ENCODE measurements around the gene MAPT. TPM values are rescaled to one million over a fixed set of nuclear protein-coding genes. Genes with fewer than 3 reads are reported as not detected.
A peak's percentile ranks its signal among the peaks of the same experiment; 100 is the strongest.
"Not testable (repeated sequence)": the region's sequence is repeated elsewhere in the genome, so short reads cannot be mapped to it uniquely, and the experiment has no call there.

Gene MAPT
- total RNA-seq, 1 donor from 2014 or later, result 0.83 TPM

DNA sequence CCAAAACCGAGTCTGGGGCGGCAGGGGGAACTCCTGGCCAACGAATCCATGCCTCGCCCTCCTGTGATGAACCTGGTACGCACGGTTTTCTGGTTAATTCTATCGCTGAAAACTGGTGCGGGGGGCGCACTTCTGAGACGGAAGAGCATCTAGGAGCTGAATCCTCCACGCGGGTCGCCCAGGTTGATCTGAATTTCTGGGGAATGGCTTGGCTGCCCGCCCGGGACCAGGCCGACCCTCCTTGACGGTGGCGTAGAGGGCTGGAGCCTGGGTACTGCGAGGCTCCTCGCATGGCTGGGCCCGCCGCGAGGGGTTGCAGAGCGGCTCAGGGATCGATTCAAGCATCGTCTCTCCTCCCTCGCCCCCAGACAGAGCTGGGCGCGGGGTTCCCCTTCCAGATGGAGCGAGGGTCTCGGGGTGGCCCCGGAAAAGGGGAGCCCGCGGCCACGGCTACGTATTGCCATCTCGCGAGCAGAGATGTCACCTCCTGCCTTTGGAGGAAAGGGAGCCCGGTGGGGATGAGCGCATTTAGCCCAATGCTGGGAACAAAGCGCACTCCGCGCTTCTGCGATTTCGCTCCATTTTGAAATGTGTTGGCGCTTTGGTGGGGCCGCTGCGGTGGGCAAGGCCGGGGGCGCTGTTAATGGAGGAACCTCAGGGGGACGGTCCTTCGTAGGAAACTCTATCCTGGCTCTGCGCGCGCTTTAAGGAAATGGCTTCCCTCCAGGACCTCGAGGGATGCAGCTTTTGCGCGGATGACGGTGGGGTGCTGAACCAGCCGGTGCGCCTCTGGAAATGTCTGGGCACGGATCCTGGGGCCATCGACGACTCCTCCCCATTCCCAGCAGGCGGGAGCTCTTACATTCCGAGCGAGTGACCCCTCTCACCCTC is 2.7 kb downstream of the MAPT start:
- ATAC-seq, result no peak
- no peak for DNase-seq (ENCODE audit: low spot score)

GRCh38 chr17:45900136-45900535 is 5.8 kb downstream of the MAPT start:
- no peak for DNase-seq (ENCODE audit: low spot score)
- ATAC-seq, result no peak

- no peak for DNase-seq (ENCODE audit: low spot score)
- ATAC-seq, result no peak
Observed at GRCh38 chr17:45900723-45901415, 6.5 kb downstream of the MAPT start.

- DNase-seq (ENCODE audit: low spot score) (peak; percentile 85), ATAC-seq (peak; percentile 72)
Observed at GRCh38 chr17:45902892-45903346, 8.6 kb downstream of the MAPT start.

DNA sequence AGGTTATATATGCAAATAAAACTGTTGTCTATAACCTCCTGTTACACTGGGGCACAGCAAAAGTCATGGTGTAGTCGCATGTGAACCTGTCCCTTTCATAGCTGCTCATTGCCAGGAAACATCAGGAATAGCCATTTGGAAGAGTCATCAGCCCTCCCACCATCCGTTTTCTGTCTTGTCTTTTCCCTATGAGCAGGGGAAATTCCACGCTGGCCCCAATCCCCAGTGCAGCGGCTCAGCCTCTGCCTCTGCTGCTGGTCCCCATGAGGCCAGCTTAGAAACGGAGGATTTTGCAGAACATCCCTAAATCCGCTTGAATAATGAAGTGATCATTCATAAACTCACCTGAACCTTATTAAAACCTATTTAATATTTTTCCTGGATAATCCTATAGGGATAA is 10.5 kb downstream of the MAPT start:
- DNase-seq (ENCODE audit: low spot score) (no peak), ATAC-seq (no peak)

DNA sequence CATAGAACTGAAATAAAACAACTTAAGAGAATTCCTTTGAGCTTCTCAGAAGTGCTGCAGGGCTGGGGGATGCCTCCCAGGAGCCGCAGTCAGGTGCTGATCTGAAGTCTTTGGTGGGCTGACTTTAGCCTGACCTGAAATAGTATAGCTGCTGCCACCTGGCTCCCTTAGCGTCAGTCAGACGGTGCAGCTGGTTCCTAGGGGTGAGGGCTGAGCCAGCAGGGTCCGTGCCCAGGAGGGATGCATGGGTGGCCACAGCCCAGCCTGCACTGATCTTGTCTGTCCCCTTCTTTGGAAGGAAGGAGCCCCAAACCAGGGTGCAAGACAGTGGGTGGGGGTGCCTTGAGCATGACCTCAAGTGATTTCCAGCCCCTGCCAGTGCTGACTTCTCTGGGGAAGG is 11.5 kb downstream of the MAPT start:
- no peak for ATAC-seq
- no peak for DNase-seq (ENCODE audit: low spot score)

- no peak for ATAC-seq
- DNase-seq (ENCODE audit: low spot score), result no peak
Observed at GRCh38 chr17:45906237-45906636, 11.9 kb downstream of the MAPT start.

DNA sequence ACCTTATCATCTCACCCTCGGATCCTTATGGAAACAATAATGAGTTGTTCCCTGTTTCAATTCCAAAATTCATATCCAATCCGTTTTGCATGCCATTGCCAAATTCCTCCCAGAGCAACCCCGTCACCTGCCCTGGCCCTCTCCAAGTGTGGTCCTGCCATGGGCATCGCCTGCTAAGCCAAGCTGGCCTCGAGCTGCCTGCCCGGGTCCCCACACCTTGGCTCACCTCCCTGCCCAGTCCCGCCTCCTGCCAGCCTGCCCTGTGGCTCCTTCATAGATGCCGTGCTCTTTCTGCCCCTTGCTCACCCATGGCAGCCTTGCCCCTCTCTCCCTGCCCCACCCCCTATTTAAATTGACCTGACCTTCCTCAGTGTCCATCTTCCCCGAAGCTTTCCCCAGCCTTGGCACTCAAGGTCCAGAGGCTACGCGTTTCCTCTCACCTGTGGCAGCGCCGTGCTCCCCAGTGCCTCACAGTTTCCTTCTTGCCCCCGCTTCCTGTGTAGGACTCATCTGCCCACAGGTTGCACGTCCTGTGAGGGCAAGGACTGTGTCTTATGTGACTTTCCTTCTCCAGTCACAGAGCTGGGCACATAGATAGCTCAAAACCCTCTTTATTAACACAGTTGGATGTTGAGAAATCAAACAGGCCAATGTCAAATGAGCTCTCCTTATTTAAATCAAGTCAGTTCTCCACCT is 12.7 kb downstream of the MAPT start:
- ATAC-seq (peak; percentile 7), DNase-seq (ENCODE audit: low spot score) (no peak)

DNA sequence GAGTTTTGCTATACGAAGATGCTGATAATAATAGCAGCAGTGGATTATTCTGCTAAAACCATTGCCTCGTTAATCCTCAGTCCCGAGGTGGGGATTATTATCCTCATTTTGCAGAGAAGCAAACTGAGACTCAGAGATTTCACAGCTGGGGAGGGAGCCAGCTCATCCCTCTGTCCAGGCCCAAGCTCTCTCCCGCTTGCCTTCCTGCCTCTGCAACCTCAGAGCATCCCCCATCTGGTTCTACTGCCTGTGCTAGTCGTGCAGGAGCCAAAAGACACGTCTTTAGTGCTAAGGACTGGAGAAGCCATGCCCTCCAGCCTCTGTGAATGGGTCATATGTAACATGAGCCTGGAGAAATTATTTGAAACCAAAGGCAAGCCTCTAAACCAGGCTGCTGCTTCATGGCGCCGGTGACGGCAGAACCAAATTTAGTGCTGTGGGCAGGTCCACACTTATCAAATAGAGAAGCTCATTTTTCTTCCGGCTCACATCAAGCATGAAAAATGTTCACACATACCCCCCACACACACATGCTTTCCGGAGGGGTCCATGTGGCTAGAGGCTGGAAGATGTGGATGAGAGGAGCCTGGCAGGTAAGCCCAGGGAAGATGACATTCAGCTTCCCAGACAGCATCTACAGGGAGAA is 13.5 kb downstream of the MAPT start:
- DNase-seq (ENCODE audit: low spot score) (no peak), ATAC-seq (no peak)

- DNase-seq (ENCODE audit: low spot score) (no peak), ATAC-seq (no peak)
Observed at GRCh38 chr17:45908460-45908859, 14.1 kb downstream of the MAPT start.

DNA sequence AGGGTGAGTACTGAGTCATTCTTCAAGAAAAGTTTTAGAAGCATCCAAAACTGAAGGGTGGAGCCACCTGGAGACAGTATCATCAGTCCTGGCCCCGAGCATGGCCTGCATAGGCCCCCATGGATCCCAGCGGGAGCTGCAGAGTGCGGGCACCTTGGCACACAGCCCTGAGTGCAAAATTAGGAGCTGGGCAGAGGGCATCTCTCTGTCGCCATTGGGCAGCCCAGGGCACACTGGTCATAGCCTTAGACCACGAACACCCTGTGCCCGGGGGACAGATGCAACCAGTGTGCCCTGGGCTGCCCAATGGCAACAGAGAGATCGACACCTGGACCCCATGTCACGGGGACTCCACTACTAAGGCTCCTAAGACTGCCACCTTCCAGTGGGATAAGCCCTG is 14.6 kb downstream of the MAPT start:
- no peak for DNase-seq (ENCODE audit: low spot score)
- ATAC-seq, result no peak

- ATAC-seq (no peak), DNase-seq (ENCODE audit: low spot score) (no peak)
Observed at GRCh38 chr17:45910667-45911066, 16.3 kb downstream of the MAPT start.

DNA sequence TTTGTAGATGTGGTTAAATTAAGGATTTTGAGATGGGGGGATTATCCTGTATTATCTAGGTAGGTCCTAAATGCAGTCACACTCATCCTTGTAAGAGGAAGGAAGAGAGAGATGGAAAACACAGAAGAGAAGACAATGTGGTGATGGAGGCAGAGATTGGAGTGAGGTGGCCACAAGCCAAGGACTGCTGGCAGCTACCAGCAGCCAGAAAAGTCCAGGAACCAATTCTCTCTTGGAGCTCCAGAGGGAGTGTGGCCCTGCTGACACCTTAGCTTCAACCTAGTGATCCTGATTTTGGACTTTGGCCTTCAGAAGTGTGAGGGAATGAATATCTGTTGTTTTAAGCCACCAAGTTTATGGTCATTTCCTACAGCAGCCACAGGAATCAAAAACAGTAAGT is 18.0 kb downstream of the MAPT start:
- ATAC-seq, result peak; percentile 39

DNA sequence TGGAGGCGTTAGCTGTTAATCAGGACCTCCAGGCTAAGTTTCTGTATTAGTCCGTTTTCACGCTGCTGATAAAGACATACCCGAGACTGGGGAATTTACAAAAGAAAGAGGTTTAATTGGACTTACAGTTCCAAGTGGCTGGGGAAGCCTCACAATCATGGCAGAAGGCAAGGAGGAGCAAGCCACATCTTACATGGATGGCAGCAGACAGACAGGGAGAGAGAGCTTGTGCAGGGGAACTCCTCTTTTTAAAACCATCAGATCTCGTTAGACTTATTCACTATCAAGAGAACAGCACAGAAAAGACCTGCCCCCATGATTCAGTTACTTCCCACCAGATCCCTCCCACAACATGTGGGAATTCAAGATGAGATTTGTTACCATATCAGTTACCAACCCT is 18.7 kb downstream of the MAPT start:
- not testable (repeated sequence) for ATAC-seq; DNase-seq (ENCODE audit: low spot score)

More for the DNA sequence above, 18.0 kb downstream of the MAPT start:
- DNase-seq (ENCODE audit: low spot score), result no peak

DNA sequence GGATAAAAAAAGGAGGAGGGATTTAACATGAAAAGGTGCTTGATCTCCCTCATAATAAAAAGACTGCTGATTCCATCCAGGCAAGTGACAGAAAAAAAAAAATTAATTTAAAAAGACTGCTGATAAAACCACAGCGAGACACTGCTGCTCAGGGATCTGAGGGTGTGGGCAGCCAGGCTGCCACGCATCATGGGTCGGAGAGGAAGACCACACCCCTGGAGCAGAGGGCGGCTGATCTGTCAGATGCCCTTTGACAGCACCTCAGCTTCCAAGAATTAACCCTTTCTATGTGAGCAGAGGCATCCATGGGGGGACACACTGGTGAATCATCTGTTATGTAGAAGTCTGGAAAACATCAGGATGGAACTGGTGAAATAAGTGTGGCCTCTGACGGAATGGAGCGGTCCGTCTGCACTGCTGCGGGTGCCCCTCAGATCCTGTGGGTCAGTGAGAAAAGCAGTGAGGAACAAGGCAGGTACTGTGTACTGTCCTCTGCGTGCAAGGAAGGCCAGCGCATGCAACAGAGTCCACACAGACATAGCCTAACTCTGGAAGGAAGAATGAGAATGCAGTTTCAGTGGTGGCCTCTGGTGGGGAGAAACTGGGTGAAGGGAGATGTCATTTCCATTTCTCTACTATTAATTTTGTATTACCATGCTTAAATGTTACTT is 19.8 kb downstream of the MAPT start:
- DNase-seq (ENCODE audit: low spot score), result no peak

GRCh38 chr17:45915263-45915662 is 20.9 kb downstream of the MAPT start:
- ATAC-seq, result peak; percentile 29

More for the DNA sequence above, 19.8 kb downstream of the MAPT start:
- peak; percentile 12 for ATAC-seq

DNA sequence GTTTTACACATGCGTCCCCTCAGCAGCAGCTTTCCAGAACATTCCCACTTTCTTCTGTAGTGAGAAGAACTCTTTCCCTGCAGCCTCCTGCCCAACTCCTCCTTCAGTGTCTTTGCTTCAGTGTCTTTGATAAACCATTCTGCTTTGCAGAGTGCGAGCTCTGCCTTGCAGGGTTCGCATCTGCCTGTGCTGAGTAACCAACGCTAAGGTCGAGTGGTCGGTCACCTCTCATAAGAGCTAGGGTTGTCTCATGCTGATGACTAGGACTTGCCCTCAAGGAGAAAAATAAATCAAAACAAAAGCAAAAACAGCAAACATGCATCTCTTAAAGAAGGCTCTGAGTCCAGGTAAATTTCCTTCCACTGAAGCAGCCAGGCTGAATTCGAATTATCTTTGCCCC is 22.7 kb downstream of the MAPT start:
- ATAC-seq (no peak), DNase-seq (ENCODE audit: low spot score) (no peak)

More at GRCh38 chr17:45915263-45915662, 20.9 kb downstream of the MAPT start:
- DNase-seq (ENCODE audit: low spot score), result no peak

GRCh38 chr17:45918241-45918745 is 23.9 kb downstream of the MAPT start:
- no peak for ATAC-seq
- no peak for DNase-seq (ENCODE audit: low spot score)

DNA sequence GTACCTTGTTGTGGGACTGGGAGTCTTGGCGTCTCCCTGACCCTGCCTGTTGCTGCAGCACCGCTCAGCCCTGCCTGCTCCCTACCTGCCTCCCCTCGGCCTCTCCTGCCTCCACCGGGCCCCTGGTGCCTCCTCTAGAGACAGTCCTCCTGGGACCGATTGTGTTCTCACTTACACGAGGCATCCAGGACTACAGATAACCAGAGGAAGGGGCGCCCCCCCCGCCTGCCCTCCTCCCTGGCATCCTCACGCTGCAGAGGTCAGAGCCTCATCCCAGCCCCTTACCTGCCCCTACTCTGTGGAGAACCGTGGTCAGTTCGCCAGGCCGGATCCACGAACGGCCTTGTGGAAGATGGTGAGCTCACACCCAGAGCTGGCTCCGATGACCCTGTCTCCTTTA is 24.8 kb downstream of the MAPT start:
- DNase-seq (ENCODE audit: low spot score) (no peak), ATAC-seq (no peak)

- DNase-seq (ENCODE audit: low spot score) (no peak), ATAC-seq (no peak)
Observed at GRCh38 chr17:45920083-45920482, 25.7 kb downstream of the MAPT start.

All from left lobe of liver (tissue), 2 donors.